HG03565 (cell line): Measurements from ENCODE around the gene COL26A1.
"Not testable (repeated sequence)": the region's sequence is repeated elsewhere in the genome, so short reads cannot be mapped to it uniquely, and the experiment has no call there.

Experiments
- ATAC-seq: cut with Tn5 transposase; IDR thresholded peaks from one replicate; pipeline ENCODE4 v1.9.1; 2021; ENCODE audit warnings: mild to moderate bottlenecking, moderate library complexity; ENCODE audit not compliant: unreplicated experiment

The COL26A1 gene

GRCh38 chr7:101362334-101363195 is at the start of gene COL26A1:
Gene COL26A1 (plus strand): TSS chr7:101362875. CDS start chr7:101363033, 158 bp downstream.
- ATAC-seq = no peak

GRCh38 chr7:101315336-101315735 is 47.3 kb upstream of the COL26A1 start:
- ATAC-seq = no peak

GRCh38 chr7:101319401-101319800 is 43.3 kb upstream of the COL26A1 start:
- ATAC-seq = no peak

- peak; percentile 87 for ATAC-seq
These were observed 40.9 kb upstream of the COL26A1 start, which contains the start of gene IFT22 for GRCh38 chr7:101321491-101322401. Gene IFT22 (minus strand): TSS chr7:101321812. CDS start chr7:101321709, 103 bp downstream.

- ATAC-seq = no peak
These were observed 34.5 kb upstream of the COL26A1 start for GRCh38 chr7:101328159-101328558.

GRCh38 chr7:101330011-101330484 is 32.6 kb upstream of the COL26A1 start:
- ATAC-seq = no peak

- ATAC-seq = no peak
These were observed 30.6 kb upstream of the COL26A1 start for GRCh38 chr7:101332026-101332425.

GRCh38 chr7:101333912-101334311 is 28.8 kb upstream of the COL26A1 start:
- ATAC-seq = no peak

- ATAC-seq = no peak
These were observed 22.3 kb upstream of the COL26A1 start for GRCh38 chr7:101340379-101340778.

GRCh38 chr7:101342892-101343291 is 19.8 kb upstream of the COL26A1 start:
- ATAC-seq = no peak

- ATAC-seq = no peak
These were observed 15.2 kb upstream of the COL26A1 start for GRCh38 chr7:101347477-101347876.

- ATAC-seq = not testable (repeated sequence)
These were observed 14.1 kb upstream of the COL26A1 start for GRCh38 chr7:101348456-101349067.

GRCh38 chr7:101349300-101349699 is 13.4 kb upstream of the COL26A1 start:
- ATAC-seq = not testable (repeated sequence)

- ATAC-seq = no peak
These were observed 9.8 kb upstream of the COL26A1 start for GRCh38 chr7:101352920-101353308.

GRCh38 chr7:101357433-101357832 is 5.2 kb upstream of the COL26A1 start:
- no peak for ATAC-seq

GRCh38 chr7:101363196-101363733 is 590 bp downstream of the COL26A1 start:
- no peak for ATAC-seq

- no peak for ATAC-seq
These were observed 1.2 kb downstream of the COL26A1 start for GRCh38 chr7:101363734-101364374.

- no peak for ATAC-seq
These were observed 3.3 kb downstream of the COL26A1 start for GRCh38 chr7:101365956-101366355.

GRCh38 chr7:101367676-101368075 is 5.0 kb downstream of the COL26A1 start:
- ATAC-seq = no peak
